ENCODE measurements around the gene SLC2A2.

The SLC2A2 gene

GRCh38 chr3:171038342-171038741, 11.8 kb upstream of the SLC2A2 start:
- no peak overlapping the region for H3K4me3 ChIP-seq (ENCODE audit: low read depth, low read length)

GRCh38 chr3:171028779-171029232, 2.3 kb upstream of the SLC2A2 start:
- Histone ChIP-seq H3K18ac (ENCODE audit: low read length) (no peak overlapping the region), H3K23ac (ENCODE audit: low read length) (no peak overlapping the region), H3K4me2 (ENCODE audit: low read length) (peak overlapping the region; percentile 58), H3K4ac (ENCODE audit: low read depth, low read length) (no peak overlapping the region), H2AFZ (ENCODE audit: insufficient read depth, low read length, poor library complexity) (no peak overlapping the region), H3K27ac (ENCODE audit: low read depth, low read length) (peak overlapping the region; percentile 8), H4K12ac (ENCODE audit: low read depth, low read length) (no peak overlapping the region), H3K27me3 (ENCODE audit: insufficient read depth, low read length) (no peaks in the 10 kb centered on the region), H4K8ac (ENCODE audit: low read depth, low read length) (no peak overlapping the region), H3K14ac (ENCODE audit: low read length) (no peak overlapping the region), H3K9me3 (ENCODE audit: insufficient read depth, low read depth, low read length) (no peaks in the 10 kb centered on the region), H4K91ac (ENCODE audit: low read depth, low read length) (no peak overlapping the region), H2BK120ac (ENCODE audit: insufficient read depth, low read length, poor library complexity) (no peak overlapping the region), H3K36me3 (ENCODE audit: control insufficient read depth in 1 of 2, insufficient read depth in 2 of 2, low read length in 2 of 2) (no peaks in the 10 kb centered on the region), H3K9ac (ENCODE audit: low read length) (no peak overlapping the region), H3K79me2 (ENCODE audit: control insufficient read depth, insufficient read depth, low read length, poor library complexity) (no peaks in the 10 kb centered on the region), H3K4me3 (ENCODE audit: low read depth, low read length) (no peak overlapping the region), H3K79me1 (ENCODE audit: low read length) (no peaks in the 10 kb centered on the region), H2BK5ac (ENCODE audit: low read depth, low read length, poor library complexity) (no peak overlapping the region), H2BK12ac (ENCODE audit: low read length) (no peak overlapping the region), H3K4me1 (ENCODE audit: control insufficient read depth in 1 of 2, insufficient read depth in 2 of 2, low read length in 2 of 2) (peaks cover 3 to 9% of the 10 kb centered on the region in 2 experiments), H2AK5ac (ENCODE audit: low read length) (no peak overlapping the region)
- WGBS (ENCODE audit: extremely low coverage, insufficient coverage, insufficient read length): no CpG with 5 or more reads among the region's 8 CpGs
- DNase-seq: peak; percentile 51 to 68

More at GRCh38 chr3:171038342-171038741, 11.8 kb upstream of the SLC2A2 start:
- Histone ChIP-seq H2BK5ac (ENCODE audit: low read depth, low read length, poor library complexity) (no peak overlapping the region), H3K4me2 (ENCODE audit: low read length) (no peak overlapping the region), H3K27ac (ENCODE audit: low read depth, low read length) (no peak overlapping the region), H3K27me3 (ENCODE audit: insufficient read depth, low read length) (no peaks in the 10 kb centered on the region), H3K4me1 (ENCODE audit: control insufficient read depth in 1 of 2, insufficient read depth in 2 of 2, low read length in 2 of 2) (no peaks in the 10 kb centered on the region), H3K18ac (ENCODE audit: low read length) (no peak overlapping the region), H3K9ac (ENCODE audit: low read length) (no peak overlapping the region), H2AK5ac (ENCODE audit: low read length) (no peak overlapping the region), H3K4ac (ENCODE audit: low read depth, low read length) (no peak overlapping the region), H3K23ac (ENCODE audit: low read length) (no peak overlapping the region), H4K8ac (ENCODE audit: low read depth, low read length) (no peak overlapping the region), H3K9me3 (ENCODE audit: insufficient read depth, low read depth, low read length) (no peaks in the 10 kb centered on the region), H3K36me3 (ENCODE audit: control insufficient read depth in 1 of 2, insufficient read depth in 2 of 2, low read length in 2 of 2) (no peaks in the 10 kb centered on the region), H2BK12ac (ENCODE audit: low read length) (no peak overlapping the region), H3K14ac (ENCODE audit: low read length) (no peak overlapping the region), H3K79me2 (ENCODE audit: control insufficient read depth, insufficient read depth, low read length, poor library complexity) (no peaks in the 10 kb centered on the region), H2BK120ac (ENCODE audit: insufficient read depth, low read length, poor library complexity) (no peak overlapping the region), H3K79me1 (ENCODE audit: low read length) (no peaks in the 10 kb centered on the region), H4K12ac (ENCODE audit: low read depth, low read length) (no peak overlapping the region), H2AFZ (ENCODE audit: insufficient read depth, low read length, poor library complexity) (no peak overlapping the region), H4K91ac (ENCODE audit: low read depth, low read length) (no peak overlapping the region)
- no peak for DNase-seq
- no CpG with 5 or more reads among the region's 1 CpG for WGBS (ENCODE audit: extremely low coverage, insufficient coverage, insufficient read length)

- no CpG with 5 or more reads among the region's 39 CpGs for WGBS (ENCODE audit: extremely low coverage, insufficient coverage, insufficient read length)
- Histone ChIP-seq H4K12ac (ENCODE audit: low read depth, low read length) (no peak overlapping the region), H2AFZ (ENCODE audit: insufficient read depth, low read length, poor library complexity) (peak overlapping the region; percentile 32), H3K23ac (ENCODE audit: low read length) (no peak overlapping the region), H3K9ac (ENCODE audit: low read length) (no peak overlapping the region), H3K18ac (ENCODE audit: low read length) (no peak overlapping the region), H4K91ac (ENCODE audit: low read depth, low read length) (no peak overlapping the region), H4K8ac (ENCODE audit: low read depth, low read length) (no peak overlapping the region), H3K79me2 (ENCODE audit: control insufficient read depth, insufficient read depth, low read length, poor library complexity) (no peaks in the 10 kb centered on the region), H2BK12ac (ENCODE audit: low read length) (no peak overlapping the region), H3K14ac (ENCODE audit: low read length) (no peak overlapping the region), H3K27ac (ENCODE audit: low read depth, low read length) (no peak overlapping the region), H3K4ac (ENCODE audit: low read depth, low read length) (no peak overlapping the region), H3K79me1 (ENCODE audit: low read length) (no peaks in the 10 kb centered on the region), H3K4me3 (ENCODE audit: low read depth, low read length) (peak overlapping the region; percentile 46), H3K9me3 (ENCODE audit: insufficient read depth, low read depth, low read length) (no peaks in the 10 kb centered on the region), H2BK120ac (ENCODE audit: insufficient read depth, low read length, poor library complexity) (no peak overlapping the region), H3K4me1 (ENCODE audit: control insufficient read depth in 1 of 2, insufficient read depth in 2 of 2, low read length in 2 of 2) (peaks cover 3 to 9% of the 10 kb centered on the region in 2 experiments), H3K36me3 (ENCODE audit: control insufficient read depth in 1 of 2, insufficient read depth in 2 of 2, low read length in 2 of 2) (no peaks in the 10 kb centered on the region), H2AK5ac (ENCODE audit: low read length) (no peak overlapping the region), H3K4me2 (ENCODE audit: low read length) (peak overlapping the region; percentile 58), H3K27me3 (ENCODE audit: insufficient read depth, low read length) (no peaks in the 10 kb centered on the region), H2BK5ac (ENCODE audit: low read depth, low read length, poor library complexity) (no peak overlapping the region)
- DNase-seq: peak; percentile 76 to 77
Measured at GRCh38 chr3:171028025-171028778, 1.7 kb upstream of the SLC2A2 start.

- H3K4me2 ChIP-seq (ENCODE audit: low read length): no peak overlapping the region
- no peak overlapping the region for H3K4me3 ChIP-seq (ENCODE audit: low read depth, low read length)
- no peak overlapping the region for H2AK5ac ChIP-seq (ENCODE audit: low read length)
- no peak overlapping the region for H2BK120ac ChIP-seq (ENCODE audit: insufficient read depth, low read length, poor library complexity)
- peaks cover under 1 to 7% of the 10 kb centered on the region in 2 experiments for H3K4me1 ChIP-seq (ENCODE audit: control insufficient read depth in 1 of 2, insufficient read depth in 2 of 2, low read length in 2 of 2)
- H3K9me3 ChIP-seq (ENCODE audit: insufficient read depth, low read depth, low read length): no peaks in the 10 kb centered on the region
- H4K12ac ChIP-seq (ENCODE audit: low read depth, low read length): no peak overlapping the region
- no peak overlapping the region for H3K9ac ChIP-seq (ENCODE audit: low read length)
- H3K79me1 ChIP-seq (ENCODE audit: low read length): no peaks in the 10 kb centered on the region
- no peak overlapping the region for H3K27ac ChIP-seq (ENCODE audit: low read depth, low read length)
- no peak for DNase-seq
- no peak overlapping the region for H2BK5ac ChIP-seq (ENCODE audit: low read depth, low read length, poor library complexity)
- H4K8ac ChIP-seq (ENCODE audit: low read depth, low read length): no peak overlapping the region
- H3K79me2 ChIP-seq (ENCODE audit: control insufficient read depth, insufficient read depth, low read length, poor library complexity): no peaks in the 10 kb centered on the region
- H3K18ac ChIP-seq (ENCODE audit: low read length): no peak overlapping the region
- no peak overlapping the region for H4K91ac ChIP-seq (ENCODE audit: low read depth, low read length)
- no peak overlapping the region for H2AFZ ChIP-seq (ENCODE audit: insufficient read depth, low read length, poor library complexity)
- no peak overlapping the region for H3K23ac ChIP-seq (ENCODE audit: low read length)
- no peak overlapping the region for H2BK12ac ChIP-seq (ENCODE audit: low read length)
- no peak overlapping the region for H3K4ac ChIP-seq (ENCODE audit: low read depth, low read length)
- H3K36me3 ChIP-seq (ENCODE audit: control insufficient read depth in 1 of 2, insufficient read depth in 2 of 2, low read length in 2 of 2): no peaks in the 10 kb centered on the region
- H3K14ac ChIP-seq (ENCODE audit: low read length): no peak overlapping the region
- no peaks in the 10 kb centered on the region for H3K27me3 ChIP-seq (ENCODE audit: insufficient read depth, low read length)
Measured at GRCh38 chr3:171023566-171023965, 3.0 kb downstream of the SLC2A2 start.

Measured in trophoblast cell (in vitro differentiated cells and primary cell).